Fibroblast of lung (primary cell): ENCODE measurements around the gene APOBR. TPM values are rescaled to one million over a fixed set of nuclear protein-coding genes. Genes with fewer than 3 reads are reported as not detected.
"Not testable (repeated sequence)": the region's sequence is repeated elsewhere in the genome, so short reads cannot be mapped to it uniquely, and the experiment has no call there.

ENCODE experiments used
- DNase-seq, 2 donors: peaks; one replicate each; pipeline versions ENCODE4 v3.0.0 to v3.0.0-alpha.2; 2010; ENCODE audit warnings: low read depth in 2 of 2
- H2AFZ ChIP-seq: 2 replicates; pipeline ENCODE4 v1.5.1; 2012; ENCODE audit warnings: low read length, control low read depth, inconsistent platforms
- H3K27ac ChIP-seq: 2 replicates; pipeline ENCODE4 v1.5.1; 2011; ENCODE audit warnings: low read length, control low read depth; ENCODE audit not compliant: insufficient read depth
- H3K27me3 ChIP-seq: 2 replicates; pipeline ENCODE4 v1.5.1; 2011; ENCODE audit warnings: mild to moderate bottlenecking, low read length; ENCODE audit not compliant: control insufficient read depth, insufficient read depth
- H3K36me3 ChIP-seq: 2 replicates; pipeline ENCODE4 v1.5.1; 2011; ENCODE audit warnings: low read length; ENCODE audit not compliant: control insufficient read depth, insufficient read depth
- H3K4me1 ChIP-seq: 2 replicates; pipeline ENCODE4 v1.5.1; 2011; ENCODE audit warnings: low read length; ENCODE audit not compliant: control insufficient read depth, insufficient read depth; ENCODE audit errors: extremely low read depth
- H3K4me2 ChIP-seq: 2 replicates; pipeline ENCODE4 v1.5.1; 2011; ENCODE audit warnings: low read length, control low read depth; ENCODE audit not compliant: insufficient read depth; ENCODE audit errors: extremely low read depth
- H3K4me3 ChIP-seq, 4 experiments: fragments of 200-600 bp in 1 of 4; sonication (generic) in 1 of 4; replicated peaks in 1 of 4; 2 replicates each; pipeline ENCODE4 v1.5.1; 2011 to 2016; ENCODE audit warnings: low read length in 4 of 4, low read depth in 3 of 4, mild to moderate bottlenecking in 3 of 4, control low read depth in 2 of 4, inconsistent platforms in 1 of 4, mixed read lengths in 1 of 4; ENCODE audit not compliant: insufficient read depth in 1 of 4; ENCODE audit errors: control extremely low read depth in 1 of 4
- H3K79me2 ChIP-seq: 2 replicates; pipeline ENCODE4 v1.5.1; 2012; ENCODE audit warnings: mild to moderate bottlenecking, low read length, inconsistent platforms; ENCODE audit not compliant: control insufficient read depth, insufficient read depth
- H3K9ac ChIP-seq: 2 replicates; pipeline ENCODE4 v1.5.1; 2011; ENCODE audit warnings: mild to moderate bottlenecking, low read length, control low read depth; ENCODE audit not compliant: insufficient read depth
- H3K9me3 ChIP-seq: 2 replicates; pipeline ENCODE4 v1.5.1; 2012; ENCODE audit warnings: low read depth, low read length; ENCODE audit not compliant: control insufficient read depth, insufficient read depth
- H4K20me1 ChIP-seq: 2 replicates; pipeline ENCODE4 v1.5.1; 2011; ENCODE audit warnings: low read length; ENCODE audit not compliant: control insufficient read depth, insufficient read depth; ENCODE audit errors: extremely low read depth
- CTCF ChIP-seq, 2 donors: IDR thresholded peaks in 1 of 2; conservative IDR thresholded peaks in 1 of 2; 1 replicate in 1 of 2; 2 replicates in 1 of 2; pipeline ENCODE4 v1.5.1; 2011 to 2012; ENCODE audit warnings: low read length in 2 of 2, control low read depth in 1 of 2, inconsistent platforms in 1 of 2, low read depth in 1 of 2, mild to moderate bottlenecking in 1 of 2
- EZH2 ChIP-seq: IDR thresholded peaks from 2 replicates; pipeline ENCODE4 v1.5.1; 2012; ENCODE audit warnings: low read length, control low read depth, mild to moderate bottlenecking; ENCODE audit errors: missing control alignments
- polyA plus RNA-seq, 2 donors: library from polyadenylated mRNA; depleted of rRNA in 1 of 2; stranded (reverse) in 1 of 2; unstranded in 1 of 2; fragments of >200 nt; gene quantifications; 2 replicates each; pipeline ENCODE4 v1.2.1, GENCODE V29; 2011 to 2012; ENCODE audit warnings: missing spikeins in 1 of 2
- total RNA-seq: library from RNA; depleted of rRNA; stranded (reverse); fragments of >200 nt; gene quantifications from 2 replicates; pipeline ENCODE4 v1.2.1, GENCODE V29; 2014

Gene APOBR
- total and polyA plus RNA-seq, 2 donors (not counting 1 experiment from before 2014, with no cell fraction given): under 0.01 TPM; not detected in 1

- H3K9me3 ChIP-seq: no peaks in the 10 kb centered on the region
- no peaks in the 10 kb centered on the region for H3K36me3 ChIP-seq
- no peak overlapping the region for H3K4me3 ChIP-seq
- no peak overlapping the region for H3K27ac ChIP-seq
- no peaks in the 10 kb centered on the region for H3K79me2 ChIP-seq
- TF ChIP-seq EZH2 (no peak), CTCF (conservative IDR thresholded peaks at IDR 0.05 in 1 of 2, IDR thresholded peaks at IDR 0.05 in 1 of 2; ENCODE audit: low read depth in 1 of 2, low read length in 2 of 2) (no peak)
- no peak overlapping the region for H3K9ac ChIP-seq
- no peak overlapping the region for H3K4me2 ChIP-seq
- no peaks in the 10 kb centered on the region for H3K4me1 ChIP-seq
- H3K27me3 ChIP-seq: no peaks in the 10 kb centered on the region
- DNase-seq: no peak
- no peaks in the 10 kb centered on the region for H4K20me1 ChIP-seq
- H2AFZ ChIP-seq: no peak overlapping the region
Observed at GRCh38 chr16:28544998-28545397, 50.6 kb downstream of the APOBR start.

GRCh38 chr16:28545964-28546363 lies 51.5 kb downstream of the APOBR start:
- not testable (repeated sequence) for H4K20me1 ChIP-seq, H3K27ac ChIP-seq, H3K9ac ChIP-seq, H3K79me2 ChIP-seq, H3K4me2 ChIP-seq, DNase-seq, H3K4me3 ChIP-seq, H3K36me3 ChIP-seq, H3K4me1 ChIP-seq, H3K9me3 ChIP-seq, H2AFZ ChIP-seq, H3K27me3 ChIP-seq

- no peak overlapping the region for H3K4me2 ChIP-seq
- TF ChIP-seq CTCF (conservative IDR thresholded peaks at IDR 0.05 in 1 of 2, IDR thresholded peaks at IDR 0.05 in 1 of 2; ENCODE audit: low read depth in 1 of 2, low read length in 2 of 2): no peak
- no peak for TF ChIP-seq EZH2
- H3K79me2 ChIP-seq: no peaks in the 10 kb centered on the region
- H3K36me3 ChIP-seq: no peaks in the 10 kb centered on the region
- H2AFZ ChIP-seq: no peak overlapping the region
- no peak for DNase-seq
- no peak overlapping the region for H3K27ac ChIP-seq
- no peak overlapping the region for H3K9ac ChIP-seq
- H3K4me3 ChIP-seq: no peak overlapping the region
- H3K27me3 ChIP-seq: no peaks in the 10 kb centered on the region
- no peaks in the 10 kb centered on the region for H3K4me1 ChIP-seq
- H4K20me1 ChIP-seq: no peaks in the 10 kb centered on the region
- H3K9me3 ChIP-seq: no peaks in the 10 kb centered on the region
Observed at GRCh38 chr16:28546626-28547025, 52.2 kb downstream of the APOBR start.
